Hematopoietic multipotent progenitor cell treated with erythropoietin and hydrocortisone succinate and interleukin-3 and kit ligand, for 17 days (in vitro differentiated cells): ENCODE data around the gene RIF1.

ENCODE experiments used
- DNase-seq: peaks from one replicate; pipeline ENCODE4 v3.0.0-alpha.2; 2015; ENCODE audit warnings: low spot score

The RIF1 gene

GRCh38 chr2:151422917-151423439, 13.3 kb downstream of the RIF1 start:
- DNase-seq, result no peak

GRCh38 chr2:151423760-151424159, 14.1 kb downstream of the RIF1 start:
- DNase-seq, result no peak

- DNase-seq, result peak; percentile 59
These were observed 27.9 kb downstream of the RIF1 start for GRCh38 chr2:151437630-151438029.

GRCh38 chr2:151438506-151438905, 28.8 kb downstream of the RIF1 start:
- DNase-seq, result no peak

GRCh38 chr2:151439127-151439526, 29.4 kb downstream of the RIF1 start:
- no peak for DNase-seq

- no peak for DNase-seq
These were observed 49.7 kb downstream of the RIF1 start for GRCh38 chr2:151459358-151459757.

GRCh38 chr2:151465771-151466170, 56.1 kb downstream of the RIF1 start:
- no peak for DNase-seq

GRCh38 chr2:151470556-151470955, 60.9 kb downstream of the RIF1 start:
- DNase-seq, result no peak

GRCh38 chr2:151472966-151473365, 63.3 kb downstream of the RIF1 start:
- no peak for DNase-seq

GRCh38 chr2:151475071-151475470, 65.4 kb downstream of the RIF1 start:
- no peak for DNase-seq

GRCh38 chr2:151476287-151476686, 66.6 kb downstream of the RIF1 start:
- no peak for DNase-seq

- DNase-seq, result no peak
These were observed 68.3 kb downstream of the RIF1 start for GRCh38 chr2:151478011-151478410.

- DNase-seq, result no peak
These were observed 72.0 kb downstream of the RIF1 start for GRCh38 chr2:151481744-151482143.

GRCh38 chr2:151482171-151482725, 72.5 kb downstream of the RIF1 start:
- no peak for DNase-seq

- no peak for DNase-seq
These were observed 73.8 kb downstream of the RIF1 start for GRCh38 chr2:151483546-151483945.

GRCh38 chr2:151484100-151484499, 74.4 kb downstream of the RIF1 start:
- DNase-seq, result no peak

- no peak for DNase-seq
These were observed 76.4 kb downstream of the RIF1 start for GRCh38 chr2:151486053-151486452.

- DNase-seq, result no peak
These were observed 80.6 kb downstream of the RIF1 start for GRCh38 chr2:151490276-151490675.

- no peak for DNase-seq
These were observed 81.8 kb downstream of the RIF1 start for GRCh38 chr2:151491496-151491895.

- no peak for DNase-seq
These were observed 88.5 kb downstream of the RIF1 start for GRCh38 chr2:151498178-151498577.

- DNase-seq, result no peak
These were observed 96.5 kb downstream of the RIF1 start for GRCh38 chr2:151506170-151506569.

- DNase-seq, result no peak
These were observed 98.8 kb downstream of the RIF1 start for GRCh38 chr2:151508519-151508918.

GRCh38 chr2:151518802-151519201, 109.1 kb downstream of the RIF1 start:
- no peak for DNase-seq

GRCh38 chr2:151520976-151521375, 111.3 kb downstream of the RIF1 start:
- DNase-seq, result no peak

GRCh38 chr2:151522556-151522955, 112.9 kb downstream of the RIF1 start:
- DNase-seq, result no peak
